IgD-negative memory B cell (primary cell): ENCODE measurements around the gene ARHGEF19. TPM values are rescaled to one million over a fixed set of nuclear protein-coding genes. Genes with fewer than 3 reads are reported as not detected.
A peak's percentile ranks its signal among the peaks of the same experiment; 100 is the strongest.
"Not testable (repeated sequence)": the region's sequence is repeated elsewhere in the genome, so short reads cannot be mapped to it uniquely, and the experiment has no call there.

Experiments
- H3K27ac Mint-ChIP-seq, 3 donors: one replicate each; pipeline ENCODE4 v1.8.0; 2020 to 2022; ENCODE audit warnings: mild to moderate bottlenecking in 3 of 3, mixed read lengths in 3 of 3, moderate library complexity in 1 of 3
- H3K27me3 Mint-ChIP-seq: one replicate; pipeline ENCODE4 v1.8.0; 2021; ENCODE audit warnings: mixed read lengths
- H3K36me3 Mint-ChIP-seq: one replicate; pipeline ENCODE4 v1.8.0; 2020; ENCODE audit warnings: mild to moderate bottlenecking, mixed read lengths
- H3K4me1 Mint-ChIP-seq, 3 donors: one replicate each; pipeline ENCODE4 v1.8.0; 2020 to 2022; ENCODE audit warnings: mixed read lengths in 3 of 3, mild to moderate bottlenecking in 1 of 3
- H3K4me3 Mint-ChIP-seq, 4 donors: one replicate each; pipeline ENCODE4 v1.8.0; 2020 to 2022; ENCODE audit warnings: mild to moderate bottlenecking in 4 of 4, mixed read lengths in 4 of 4, moderate library complexity in 3 of 4
- H3K9me3 Mint-ChIP-seq, 3 donors: one replicate each; pipeline ENCODE4 v1.8.0; 2020 to 2021; ENCODE audit warnings: mixed read lengths in 3 of 3, mild to moderate bottlenecking in 1 of 3
- polyA plus RNA-seq: library from polyadenylated mRNA; unstranded; fragments of 300-500 nt; fragmentation: Illumina TruSeq; gene quantifications from one replicate; pipeline ENCODE4 v1.2.3, GENCODE V29; 2021

The ARHGEF19 gene
- polyA plus RNA-seq, 1 donor from 2014 or later, result 10.5 TPM

GRCh38 chr1:16207318-16208269, 4.9 kb downstream of the ARHGEF19 start:
- Mint-ChIP-seq H3K9me3 (no peaks in the 10 kb centered on the region), H3K27me3 (peaks cover 2% of the 10 kb centered on the region), H3K4me1 (peaks cover 0 to 9% (median 7%) of the 10 kb centered on the region in 3 donors), H3K27ac (peak overlapping the region in 2 of 3 donors; percentile 96 to 97), H3K36me3 (no peaks in the 10 kb centered on the region), H3K4me3 (peak overlapping the region; percentile 90 to 98 (median 98))

- Mint-ChIP-seq H3K4me1 (peaks cover 0 to 9% (median 7%) of the 10 kb centered on the region in 3 donors), H3K36me3 (no peaks in the 10 kb centered on the region), H3K9me3 (no peaks in the 10 kb centered on the region), H3K27ac (peak overlapping the region; percentile 88 to 97 (median 96)), H3K4me3 (peak overlapping the region; percentile 90 to 98 (median 98)), H3K27me3 (no peaks in the 10 kb centered on the region)
These were observed 5.7 kb downstream of the ARHGEF19 start for GRCh38 chr1:16206547-16207317.

GRCh38 chr1:16205891-16206546, 6.4 kb downstream of the ARHGEF19 start:
- H3K27ac Mint-ChIP-seq, result peak overlapping the region; percentile 88 to 97 (median 96)

GRCh38 chr1:16205334-16205671, 7.1 kb downstream of the ARHGEF19 start:
- peaks cover 0 to 9% (median 7%) of the 10 kb centered on the region in 3 donors for H3K4me1 Mint-ChIP-seq
- H3K36me3 Mint-ChIP-seq, result no peaks in the 10 kb centered on the region
- H3K9me3 Mint-ChIP-seq, result no peaks in the 10 kb centered on the region
- no peaks in the 10 kb centered on the region for H3K27me3 Mint-ChIP-seq
- no peak overlapping the region for H3K27ac Mint-ChIP-seq
- H3K4me3 Mint-ChIP-seq, result peak overlapping the region in 1 of 4 donors; percentile 50

More at GRCh38 chr1:16205891-16206546, 6.4 kb downstream of the ARHGEF19 start:
- Mint-ChIP-seq H3K9me3 (no peaks in the 10 kb centered on the region), H3K4me3 (peak overlapping the region; percentile 90 to 98 (median 98)), H3K36me3 (no peaks in the 10 kb centered on the region), H3K27me3 (no peaks in the 10 kb centered on the region), H3K4me1 (peaks cover 0 to 9% (median 7%) of the 10 kb centered on the region in 3 donors)

- H3K27me3 Mint-ChIP-seq, result no peaks in the 10 kb centered on the region
- H3K36me3 Mint-ChIP-seq, result no peaks in the 10 kb centered on the region
- peak overlapping the region in 1 of 3 donors; percentile 90 for H3K27ac Mint-ChIP-seq
- H3K4me1 Mint-ChIP-seq, result peaks cover 0 to 9% (median 9%) of the 10 kb centered on the region in 3 donors
- H3K4me3 Mint-ChIP-seq, result peak overlapping the region in 2 of 4 donors; percentile 4 to 42
- H3K9me3 Mint-ChIP-seq, result no peaks in the 10 kb centered on the region
These were observed 7.7 kb downstream of the ARHGEF19 start for GRCh38 chr1:16204634-16205333.

- Mint-ChIP-seq H3K9me3 (no peaks in the 10 kb centered on the region), H3K27me3 (no peaks in the 10 kb centered on the region), H3K4me1 (peaks cover 0 to 9% (median 9%) of the 10 kb centered on the region in 3 donors), H3K4me3 (peak overlapping the region in 2 of 4 donors; percentile 4 to 42), H3K27ac (no peak overlapping the region), H3K36me3 (no peaks in the 10 kb centered on the region)
These were observed 8.2 kb downstream of the ARHGEF19 start for GRCh38 chr1:16204216-16204615.

- Mint-ChIP-seq H3K27me3 (no peaks in the 10 kb centered on the region), H3K4me1 (peaks cover 0 to 10% (median 9%) of the 10 kb centered on the region in 3 donors), H3K4me3 (no peak overlapping the region), H3K27ac (peak overlapping the region in 1 of 3 donors; percentile 7), H3K36me3 (no peaks in the 10 kb centered on the region), H3K9me3 (no peaks in the 10 kb centered on the region)
These were observed 8.9 kb downstream of the ARHGEF19 start for GRCh38 chr1:16203550-16203949.

- peaks cover 0 to 10% (median 9%) of the 10 kb centered on the region in 3 donors for H3K4me1 Mint-ChIP-seq
- no peaks in the 10 kb centered on the region for H3K27me3 Mint-ChIP-seq
- no peak overlapping the region for H3K27ac Mint-ChIP-seq
- no peaks in the 10 kb centered on the region for H3K9me3 Mint-ChIP-seq
- H3K36me3 Mint-ChIP-seq, result peaks cover under 1% of the 10 kb centered on the region
- no peak overlapping the region for H3K4me3 Mint-ChIP-seq
These were observed 9.9 kb downstream of the ARHGEF19 start for GRCh38 chr1:16202281-16203210.

GRCh38 chr1:16199700-16200099, 12.8 kb downstream of the ARHGEF19 start:
- Mint-ChIP-seq H3K9me3 (no peaks in the 10 kb centered on the region), H3K36me3 (peaks cover 4% of the 10 kb centered on the region), H3K4me3 (no peak overlapping the region), H3K4me1 (peaks cover 0 to 7% (median 5%) of the 10 kb centered on the region in 3 donors), H3K27me3 (no peaks in the 10 kb centered on the region), H3K27ac (peak overlapping the region in 1 of 3 donors; percentile 83)

- no peak overlapping the region for H3K4me3 Mint-ChIP-seq
- H3K27ac Mint-ChIP-seq, result no peak overlapping the region
- no peaks in the 10 kb centered on the region for H3K27me3 Mint-ChIP-seq
- H3K4me1 Mint-ChIP-seq, result peaks cover 0 to 7% (median 5%) of the 10 kb centered on the region in 3 donors
- H3K36me3 Mint-ChIP-seq, result peaks cover 4% of the 10 kb centered on the region
- no peaks in the 10 kb centered on the region for H3K9me3 Mint-ChIP-seq
These were observed 13.3 kb downstream of the ARHGEF19 start for GRCh38 chr1:16199157-16199501.

- Mint-ChIP-seq H3K36me3 (peaks cover 4% of the 10 kb centered on the region), H3K9me3 (no peaks in the 10 kb centered on the region), H3K4me1 (peaks cover 0 to 6% (median 4%) of the 10 kb centered on the region in 3 donors), H3K27ac (no peak overlapping the region), H3K4me3 (no peak overlapping the region), H3K27me3 (no peaks in the 10 kb centered on the region)
These were observed 13.9 kb downstream of the ARHGEF19 start for GRCh38 chr1:16198444-16199156.

- no peaks in the 10 kb centered on the region for H3K9me3 Mint-ChIP-seq
- H3K27ac Mint-ChIP-seq, result no peak overlapping the region
- no peaks in the 10 kb centered on the region for H3K27me3 Mint-ChIP-seq
- H3K4me1 Mint-ChIP-seq, result peaks cover 0 to 3% (median 0%) of the 10 kb centered on the region in 3 donors
- H3K36me3 Mint-ChIP-seq, result peaks cover 4% of the 10 kb centered on the region
- H3K4me3 Mint-ChIP-seq, result no peak overlapping the region
These were observed 15.6 kb downstream of the ARHGEF19 start for GRCh38 chr1:16196874-16197273.

- not testable (repeated sequence) for H3K4me1 Mint-ChIP-seq, H3K27me3 Mint-ChIP-seq, H3K9me3 Mint-ChIP-seq, H3K36me3 Mint-ChIP-seq, H3K4me3 Mint-ChIP-seq, H3K27ac Mint-ChIP-seq
These were observed 16.3 kb downstream of the ARHGEF19 start for GRCh38 chr1:16196139-16196538.
